ENCODE measurements around the gene COL28A1. TPM values are rescaled to one million over a fixed set of nuclear protein-coding genes. Genes with fewer than 3 reads are reported as not detected.
"Not testable (repeated sequence)": the region's sequence is repeated elsewhere in the genome, so short reads cannot be mapped to it uniquely, and the experiment has no call there.

The COL28A1 gene
- polyA plus RNA-seq, 1 donor (not counting 4 experiments of a cell fraction or from before 2014, with no cell fraction given) = 0.13 TPM

- peaks cover 30% of the 10 kb centered on the region for H3K4me1 ChIP-seq (ENCODE audit: control insufficient read depth, extremely low read depth, insufficient read depth, low read length)
- no peak overlapping the region for H3K4me2 ChIP-seq (ENCODE audit: control insufficient read depth, extremely low read depth, insufficient read depth, low read depth, low read length)
- dilution Hi-C loops (cut with MboI; ENCODE audit: extremely low pct_ligation_motif_present, low sequenced_read_pairs) = no loop called here
Observed at GRCh38 chr7:7562736-7563135, 27.1 kb upstream of the COL28A1 start.

GRCh38 chr7:7561591-7561990 lies 25.9 kb upstream of the COL28A1 start:
- H3K9me3 ChIP-seq (ENCODE audit: control insufficient read depth, low read depth, low read length); DNase-seq (ENCODE audit: low read depth, low spot score): not testable (repeated sequence)

More at GRCh38 chr7:7562736-7563135, 27.1 kb upstream of the COL28A1 start:
- FAIRE-seq (no peak), DNase-seq (ENCODE audit: low read depth, low spot score) (no peak)
- no peak overlapping the region for H2AFZ ChIP-seq (ENCODE audit: control insufficient read depth, low read length)
- no peaks in the 10 kb centered on the region for H4K20me1 ChIP-seq (ENCODE audit: control insufficient read depth, extremely low read depth, insufficient read depth, low read length)
- TF ChIP-seq, protein P1, sequence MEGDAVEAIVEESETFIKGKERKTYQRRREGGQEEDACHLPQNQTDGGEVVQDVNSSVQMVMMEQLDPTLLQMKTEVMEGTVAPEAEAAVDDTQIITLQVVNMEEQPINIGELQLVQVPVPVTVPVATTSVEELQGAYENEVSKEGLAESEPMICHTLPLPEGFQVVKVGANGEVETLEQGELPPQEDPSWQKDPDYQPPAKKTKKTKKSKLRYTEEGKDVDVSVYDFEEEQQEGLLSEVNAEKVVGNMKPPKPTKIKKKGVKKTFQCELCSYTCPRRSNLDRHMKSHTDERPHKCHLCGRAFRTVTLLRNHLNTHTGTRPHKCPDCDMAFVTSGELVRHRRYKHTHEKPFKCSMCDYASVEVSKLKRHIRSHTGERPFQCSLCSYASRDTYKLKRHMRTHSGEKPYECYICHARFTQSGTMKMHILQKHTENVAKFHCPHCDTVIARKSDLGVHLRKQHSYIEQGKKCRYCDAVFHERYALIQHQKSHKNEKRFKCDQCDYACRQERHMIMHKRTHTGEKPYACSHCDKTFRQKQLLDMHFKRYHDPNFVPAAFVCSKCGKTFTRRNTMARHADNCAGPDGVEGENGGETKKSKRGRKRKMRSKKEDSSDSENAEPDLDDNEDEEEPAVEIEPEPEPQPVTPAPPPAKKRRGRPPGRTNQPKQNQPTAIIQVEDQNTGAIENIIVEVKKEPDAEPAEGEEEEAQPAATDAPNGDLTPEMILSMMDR (optimal IDR thresholded peaks at IDR 0.05 in 1 of 3, IDR thresholded peaks at IDR 0.05 in 1 of 3, conservative IDR thresholded peaks at IDR 0.05 in 1 of 3; ENCODE audit: extremely low read depth in 1 of 3, insufficient read depth in 2 of 3, low read length in 3 of 3) = no peak
- no peak for TF ChIP-seq EZH2 (IDR thresholded peaks at IDR 0.05; ENCODE audit: low read length)
- peaks cover 0 to 1% of the 10 kb centered on the region in 2 experiments for H3K36me3 ChIP-seq (ENCODE audit: control insufficient read depth in 2 of 2, extremely low read depth in 1 of 2, insufficient read depth in 2 of 2, low read length in 2 of 2)
- no peak overlapping the region for H3K27ac ChIP-seq (ENCODE audit: control insufficient read depth, insufficient read depth, low read length)
- H3K9me3 ChIP-seq (ENCODE audit: control insufficient read depth, low read depth, low read length) = no peaks in the 10 kb centered on the region
- H3K27me3 ChIP-seq (ENCODE audit: control insufficient read depth, extremely low read depth, insufficient read depth, low read length) = no peaks in the 10 kb centered on the region
- no peak overlapping the region for H3K4me3 ChIP-seq (ENCODE audit: control insufficient read depth in 2 of 3, extremely low read depth in 1 of 3, insufficient read depth in 2 of 3, low read depth in 1 of 3, low read length in 3 of 3)
- H3K9me1 ChIP-seq (ENCODE audit: control insufficient read depth, extremely low read depth, insufficient read depth, low read length) = no peaks in the 10 kb centered on the region
- no peak overlapping the region for H3K9ac ChIP-seq (ENCODE audit: control insufficient read depth, extremely low read depth, insufficient read depth, low read length)
- H3K79me2 ChIP-seq (ENCODE audit: control insufficient read depth, insufficient read depth, low read length) = peaks cover 4% of the 10 kb centered on the region

GRCh38 chr7:7557252-7557651 lies 21.6 kb upstream of the COL28A1 start:
- FAIRE-seq = no peak
- dilution Hi-C loops (cut with MboI; ENCODE audit: extremely low pct_ligation_motif_present, low sequenced_read_pairs) = no loop called here

More at GRCh38 chr7:7561591-7561990, 25.9 kb upstream of the COL28A1 start:
- H4K20me1 ChIP-seq (ENCODE audit: control insufficient read depth, extremely low read depth, insufficient read depth, low read length); H3K4me2 ChIP-seq (ENCODE audit: control insufficient read depth, extremely low read depth, insufficient read depth, low read depth, low read length); H3K79me2 ChIP-seq (ENCODE audit: control insufficient read depth, insufficient read depth, low read length); H3K27ac ChIP-seq (ENCODE audit: control insufficient read depth, insufficient read depth, low read length); H3K9me1 ChIP-seq (ENCODE audit: control insufficient read depth, extremely low read depth, insufficient read depth, low read length); H3K27me3 ChIP-seq (ENCODE audit: control insufficient read depth, extremely low read depth, insufficient read depth, low read length); H2AFZ ChIP-seq (ENCODE audit: control insufficient read depth, low read length); dilution Hi-C loops (cut with MboI; ENCODE audit: extremely low pct_ligation_motif_present, low sequenced_read_pairs); FAIRE-seq; H3K4me3 ChIP-seq (ENCODE audit: control insufficient read depth in 2 of 3, extremely low read depth in 1 of 3, insufficient read depth in 2 of 3, low read depth in 1 of 3, low read length in 3 of 3); H3K36me3 ChIP-seq (ENCODE audit: control insufficient read depth in 2 of 2, extremely low read depth in 1 of 2, insufficient read depth in 2 of 2, low read length in 2 of 2); H3K9ac ChIP-seq (ENCODE audit: control insufficient read depth, extremely low read depth, insufficient read depth, low read length): not testable (repeated sequence)
- peaks cover 27% of the 10 kb centered on the region for H3K4me1 ChIP-seq (ENCODE audit: control insufficient read depth, extremely low read depth, insufficient read depth, low read length)

More at GRCh38 chr7:7557252-7557651, 21.6 kb upstream of the COL28A1 start:
- no peak overlapping the region for H3K4me2 ChIP-seq (ENCODE audit: control insufficient read depth, extremely low read depth, insufficient read depth, low read depth, low read length)
- DNase-seq (ENCODE audit: low read depth, low spot score) = no peak
- no peaks in the 10 kb centered on the region for H4K20me1 ChIP-seq (ENCODE audit: control insufficient read depth, extremely low read depth, insufficient read depth, low read length)
- peaks cover 0 to 1% of the 10 kb centered on the region in 2 experiments for H3K36me3 ChIP-seq (ENCODE audit: control insufficient read depth in 2 of 2, extremely low read depth in 1 of 2, insufficient read depth in 2 of 2, low read length in 2 of 2)
- H3K27me3 ChIP-seq (ENCODE audit: control insufficient read depth, extremely low read depth, insufficient read depth, low read length) = no peaks in the 10 kb centered on the region
- H3K9me1 ChIP-seq (ENCODE audit: control insufficient read depth, extremely low read depth, insufficient read depth, low read length) = no peaks in the 10 kb centered on the region
- no peaks in the 10 kb centered on the region for H3K9me3 ChIP-seq (ENCODE audit: control insufficient read depth, low read depth, low read length)
- no peak overlapping the region for H3K27ac ChIP-seq (ENCODE audit: control insufficient read depth, insufficient read depth, low read length)
- H3K9ac ChIP-seq (ENCODE audit: control insufficient read depth, extremely low read depth, insufficient read depth, low read length) = no peak overlapping the region
- H3K4me1 ChIP-seq (ENCODE audit: control insufficient read depth, extremely low read depth, insufficient read depth, low read length) = peaks cover 6% of the 10 kb centered on the region
- no peak for TF ChIP-seq EZH2 (IDR thresholded peaks at IDR 0.05; ENCODE audit: low read length)
- TF ChIP-seq, protein P1 (optimal IDR thresholded peaks at IDR 0.05 in 1 of 3, IDR thresholded peaks at IDR 0.05 in 1 of 3, conservative IDR thresholded peaks at IDR 0.05 in 1 of 3; ENCODE audit: extremely low read depth in 1 of 3, insufficient read depth in 2 of 3, low read length in 3 of 3) = no peak
- no peaks in the 10 kb centered on the region for H3K79me2 ChIP-seq (ENCODE audit: control insufficient read depth, insufficient read depth, low read length)
- H2AFZ ChIP-seq (ENCODE audit: control insufficient read depth, low read length) = no peak overlapping the region
- no peak overlapping the region for H3K4me3 ChIP-seq (ENCODE audit: control insufficient read depth in 2 of 3, extremely low read depth in 1 of 3, insufficient read depth in 2 of 3, low read depth in 1 of 3, low read length in 3 of 3)
